Suprapubic skin (tissue), 4 donors: ENCODE measurements around the gene LRSAM1. TPM values are rescaled to one million over a fixed set of nuclear protein-coding genes. Genes with fewer than 3 reads are reported as not detected.

ENCODE experiments used
- DNase-seq, 2 donors: peaks; one replicate each; pipeline ENCODE4 v3.0.0-alpha.2; 2019; ENCODE audit warnings: low spot score in 2 of 2
- H3K27ac ChIP-seq: fragments of 200-600 bp; sonication (generic); one replicate; pipeline ENCODE4 v1.5.1; 2019
- H3K27me3 ChIP-seq: fragments of 200-600 bp; sonication (generic); one replicate; pipeline ENCODE4 v1.5.1; 2019
- H3K36me3 ChIP-seq: fragments of 200-600 bp; sonication (generic); one replicate; pipeline ENCODE4 v1.5.1; 2019
- H3K4me1 ChIP-seq: fragments of 200-600 bp; sonication (generic); one replicate; pipeline ENCODE4 v1.5.1; 2019
- H3K4me3 ChIP-seq: fragments of 200-600 bp; sonication (generic); one replicate; pipeline ENCODE4 v1.5.1; 2019; ENCODE audit warnings: mild to moderate bottlenecking
- H3K9me3 ChIP-seq: fragments of 200-600 bp; sonication (generic); one replicate; pipeline ENCODE4 v1.5.1; 2019
- EP300 ChIP-seq: sonication (generic); formaldehyde crosslinking; IDR thresholded peaks from one replicate; pipeline ENCODE4 v1.6.1; 2017; ENCODE audit warnings: antibody characterized with exemption
- POLR2A ChIP-seq, 2 donors: fragments of 450-650 bp; IDR thresholded peaks; one replicate each; pipeline ENCODE4 v1.6.1; 2017; ENCODE audit warnings: antibody characterized with exemption in 2 of 2, mild to moderate bottlenecking in 2 of 2, moderate library complexity in 2 of 2
- POLR2AphosphoS5 ChIP-seq, 3 donors: sonication (generic); formaldehyde crosslinking; IDR thresholded peaks; one replicate each; pipeline ENCODE4 v1.6.1; 2017; ENCODE audit warnings: antibody characterized with exemption in 3 of 3
- WGBS: methylation state at CpG from one replicate; pipeline ENCODE4 v1.1.5; 2018; 5-methylcytosine and 5-hydroxymethylcytosine counted together
- total RNA-seq, 4 donors: library from RNA; depleted of rRNA; stranded (reverse); fragments of >200 nt; gene quantifications; one replicate each; pipeline ENCODE4 v1.1.0, GENCODE V29; 2016
- TF ChIP-seq, protein P1 (sequence below), 2 donors: fragments of 200-600 bp in 1 of 2; fragments of 450-650 bp in 1 of 2; sonication (generic) in 1 of 2; IDR thresholded peaks; one replicate each; pipeline ENCODE4 v1.5.1; 2016 to 2019; ENCODE audit warnings: antibody characterized with exemption in 2 of 2, mild to moderate bottlenecking in 1 of 2, moderate library complexity in 1 of 2

The LRSAM1 gene
- total RNA-seq, 4 donors from 2014 or later: 31.2 to 84.7 (median 37.2) TPM

DNA sequence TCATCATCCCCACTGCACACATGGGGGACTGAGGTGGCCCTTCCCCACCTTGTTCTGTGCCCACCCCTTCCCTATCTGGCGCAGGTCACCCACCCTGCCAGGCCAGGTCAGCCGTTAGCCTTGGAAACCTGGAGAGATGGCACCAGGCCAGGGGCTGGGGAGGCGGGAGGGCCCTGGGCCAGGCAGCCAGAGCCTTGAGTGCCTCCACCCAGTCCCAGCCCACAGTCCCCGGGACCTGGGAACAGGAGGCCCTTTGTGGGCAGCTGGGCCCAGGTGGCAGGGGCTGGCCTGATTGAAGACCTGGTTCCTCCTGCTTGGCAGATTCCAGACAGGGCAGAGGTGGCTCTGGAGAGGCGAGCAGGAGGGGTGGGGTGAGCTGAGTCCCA lies 70.6 kb downstream of the LRSAM1 start:
- Histone ChIP-seq H3K9me3 (no peaks in the 10 kb centered on the region), H3K4me1 (peaks cover 34% of the 10 kb centered on the region)

DNA sequence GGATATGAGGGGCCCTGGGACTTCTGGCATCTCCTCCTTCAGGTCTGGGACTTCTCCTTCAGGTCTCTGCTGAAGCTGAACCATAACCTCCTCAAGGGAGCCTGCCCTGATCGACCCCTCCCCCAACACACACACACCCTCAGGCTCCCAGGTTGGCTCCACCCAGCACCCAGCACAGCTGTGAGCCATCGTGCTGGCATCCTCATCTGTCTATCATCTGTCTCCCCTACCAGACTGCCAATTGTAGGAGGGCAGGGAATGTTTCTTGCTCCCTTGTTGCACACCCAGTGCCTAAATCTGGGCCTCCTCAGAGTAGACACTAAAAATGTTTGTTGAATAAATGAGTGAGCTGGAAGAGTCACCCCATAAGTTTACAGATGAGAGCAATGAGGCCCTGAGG lies 71.4 kb downstream of the LRSAM1 start:
- no peak for TF ChIP-seq POLR2AphosphoS5 (IDR thresholded peaks at IDR 0.05)
- TF ChIP-seq, protein P1, sequence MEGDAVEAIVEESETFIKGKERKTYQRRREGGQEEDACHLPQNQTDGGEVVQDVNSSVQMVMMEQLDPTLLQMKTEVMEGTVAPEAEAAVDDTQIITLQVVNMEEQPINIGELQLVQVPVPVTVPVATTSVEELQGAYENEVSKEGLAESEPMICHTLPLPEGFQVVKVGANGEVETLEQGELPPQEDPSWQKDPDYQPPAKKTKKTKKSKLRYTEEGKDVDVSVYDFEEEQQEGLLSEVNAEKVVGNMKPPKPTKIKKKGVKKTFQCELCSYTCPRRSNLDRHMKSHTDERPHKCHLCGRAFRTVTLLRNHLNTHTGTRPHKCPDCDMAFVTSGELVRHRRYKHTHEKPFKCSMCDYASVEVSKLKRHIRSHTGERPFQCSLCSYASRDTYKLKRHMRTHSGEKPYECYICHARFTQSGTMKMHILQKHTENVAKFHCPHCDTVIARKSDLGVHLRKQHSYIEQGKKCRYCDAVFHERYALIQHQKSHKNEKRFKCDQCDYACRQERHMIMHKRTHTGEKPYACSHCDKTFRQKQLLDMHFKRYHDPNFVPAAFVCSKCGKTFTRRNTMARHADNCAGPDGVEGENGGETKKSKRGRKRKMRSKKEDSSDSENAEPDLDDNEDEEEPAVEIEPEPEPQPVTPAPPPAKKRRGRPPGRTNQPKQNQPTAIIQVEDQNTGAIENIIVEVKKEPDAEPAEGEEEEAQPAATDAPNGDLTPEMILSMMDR (IDR thresholded peaks at IDR 0.05): no peak
- TF ChIP-seq POLR2A (IDR thresholded peaks at IDR 0.05): no peak
- TF ChIP-seq EP300: no peak
- Histone ChIP-seq H3K36me3 (peaks cover 70% of the 10 kb centered on the region), H3K4me1 (peaks cover 34% of the 10 kb centered on the region), H3K9me3 (no peaks in the 10 kb centered on the region), H3K27ac (peak overlapping the region; percentile 59), H3K27me3 (no peaks in the 10 kb centered on the region), H3K4me3 (no peak overlapping the region)
- DNase-seq: no peak
- 25% methylated on average over 2 of the region's 2 CpGs for WGBS

More for the DNA sequence above, 70.6 kb downstream of the LRSAM1 start:
- peak overlapping the region; percentile 59 for H3K27ac ChIP-seq
- no peak for TF ChIP-seq POLR2AphosphoS5 (IDR thresholded peaks at IDR 0.05)
- no peak for DNase-seq
- peaks cover 72% of the 10 kb centered on the region for H3K36me3 ChIP-seq
- 67% methylated on average over 2 of the region's 5 CpGs for WGBS
- H3K4me3 ChIP-seq: no peak overlapping the region
- H3K27me3 ChIP-seq: no peaks in the 10 kb centered on the region

DNA sequence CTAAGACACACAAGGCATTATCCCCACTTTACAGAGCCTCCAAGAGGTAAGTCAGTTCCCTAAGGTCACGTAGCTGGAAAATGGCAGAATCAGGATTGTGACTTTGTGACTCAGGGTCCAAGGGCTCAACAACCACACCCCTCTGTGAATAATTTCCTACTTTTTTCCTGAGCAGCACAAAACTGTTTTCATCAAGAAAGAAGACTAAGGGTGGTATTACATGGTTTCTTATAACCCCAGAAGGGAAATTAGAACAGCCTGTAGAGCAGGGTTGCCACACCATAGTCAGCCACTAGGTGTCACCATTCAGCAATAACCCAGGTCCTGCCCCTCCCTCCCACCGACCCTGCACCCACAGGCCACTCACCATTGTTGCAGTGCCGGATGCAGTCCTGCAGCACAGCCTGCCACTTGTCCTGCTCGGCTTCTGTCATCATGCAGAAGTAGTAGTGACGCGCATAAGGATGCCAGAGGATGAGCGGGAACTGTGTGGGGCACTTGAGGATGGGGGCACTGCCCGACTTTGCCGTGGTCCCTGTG lies 72.1 kb downstream of the LRSAM1 start:
- WGBS: 89% methylated on average over 7 of the region's 9 CpGs
- Histone ChIP-seq H3K4me3 (no peak overlapping the region), H3K4me1 (peaks cover 34% of the 10 kb centered on the region), H3K27me3 (no peaks in the 10 kb centered on the region), H3K27ac (no peak overlapping the region), H3K9me3 (no peaks in the 10 kb centered on the region), H3K36me3 (peaks cover 65% of the 10 kb centered on the region)
- no peak for DNase-seq
- no peak for TF ChIP-seq POLR2A (IDR thresholded peaks at IDR 0.05)
- TF ChIP-seq, protein P1 (IDR thresholded peaks at IDR 0.05): peak in 1 of 2 donors; percentile 13
- TF ChIP-seq POLR2AphosphoS5 (IDR thresholded peaks at IDR 0.05): no peak
- no peak for TF ChIP-seq EP300

DNA sequence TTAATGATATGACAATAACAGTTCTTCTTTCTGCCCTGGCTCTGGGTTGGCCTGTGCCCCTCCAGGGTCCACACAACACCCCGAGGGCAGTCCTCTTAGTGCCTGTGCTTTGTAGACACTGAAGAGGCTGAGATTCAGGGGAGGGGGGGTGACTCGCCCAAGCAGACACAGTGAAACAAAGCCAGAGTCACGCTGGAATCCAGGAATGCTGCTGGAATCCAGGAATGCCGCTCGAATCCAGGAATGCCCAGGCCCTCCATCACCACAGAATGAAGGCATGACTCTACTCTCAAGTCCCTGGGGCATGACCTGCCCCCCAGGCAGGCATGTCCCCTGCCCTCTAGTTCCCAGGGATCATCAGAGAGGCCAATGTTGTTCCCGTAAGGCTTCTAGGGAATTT lies 73.1 kb downstream of the LRSAM1 start:
- no peaks in the 10 kb centered on the region for H3K27me3 ChIP-seq
- DNase-seq: no peak
- TF ChIP-seq POLR2A (IDR thresholded peaks at IDR 0.05) (no peak), POLR2AphosphoS5 (IDR thresholded peaks at IDR 0.05) (no peak), EP300 (no peak)
- TF ChIP-seq, protein P1 (IDR thresholded peaks at IDR 0.05): no peak
- 72% methylated on average over 6 of the region's 6 CpGs for WGBS
- no peak overlapping the region for H3K27ac ChIP-seq
- peaks cover 33% of the 10 kb centered on the region for H3K4me1 ChIP-seq
- peaks cover 58% of the 10 kb centered on the region for H3K36me3 ChIP-seq
- no peak overlapping the region for H3K4me3 ChIP-seq
- no peaks in the 10 kb centered on the region for H3K9me3 ChIP-seq

DNA sequence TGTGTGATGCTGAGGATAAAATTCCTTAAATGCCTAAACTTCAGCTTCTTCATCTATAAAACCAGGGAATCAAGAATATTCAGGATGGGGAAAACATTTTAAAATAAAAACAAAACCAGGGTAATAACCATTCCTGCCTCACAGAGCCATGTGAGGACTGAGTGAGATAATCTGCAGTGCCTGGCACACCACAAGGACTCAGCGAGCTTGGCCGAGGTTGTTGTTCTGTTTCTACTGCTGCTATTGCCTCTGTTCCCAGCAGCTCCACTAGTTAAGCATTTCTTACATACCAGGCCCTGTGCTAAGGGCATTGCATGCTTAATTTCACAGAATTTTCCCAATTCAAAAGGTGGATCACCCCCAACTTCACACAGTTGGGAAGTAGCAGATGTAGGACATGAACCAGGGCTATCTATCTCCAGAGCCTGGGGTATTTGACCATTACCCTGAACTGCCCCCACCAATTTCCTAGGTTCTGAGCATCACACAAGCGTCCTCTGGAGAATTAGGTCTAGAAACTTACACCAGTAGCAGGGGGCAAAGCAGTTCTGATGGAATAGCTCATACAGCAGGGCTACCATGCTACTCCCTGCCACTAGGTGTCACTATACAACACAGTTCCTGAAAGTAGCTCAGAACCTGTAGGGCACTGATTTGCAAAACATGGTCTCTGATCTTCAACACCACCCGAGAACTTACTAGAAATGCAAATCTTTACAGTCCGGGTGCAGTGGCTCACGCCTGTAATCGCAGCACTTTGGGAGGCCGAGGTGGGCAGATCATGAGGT lies 74.3 kb downstream of the LRSAM1 start:
- WGBS: 96% methylated on average over 8 of the region's 8 CpGs
- TF ChIP-seq, protein P1 (IDR thresholded peaks at IDR 0.05): peak; percentile 20 to 32
- no peak for TF ChIP-seq POLR2AphosphoS5 (IDR thresholded peaks at IDR 0.05)
- Histone ChIP-seq H3K4me3 (no peak overlapping the region), H3K27me3 (no peaks in the 10 kb centered on the region), H3K9me3 (no peaks in the 10 kb centered on the region), H3K4me1 (peaks cover 23% of the 10 kb centered on the region), H3K27ac (no peak overlapping the region), H3K36me3 (peaks cover 58% of the 10 kb centered on the region)
- DNase-seq: no peak
